Trophoblast cell (in vitro differentiated cells and primary cell): ENCODE data around the gene ADRB1.

Experiments
- DNase-seq, 2 donors: peaks; one replicate each; pipeline ENCODE4 v3.0.0-alpha.2; 2016
- H2AFZ ChIP-seq: 2 replicates; pipeline ENCODE4 v1.6.1; 2013; ENCODE audit warnings: low read length, moderate library complexity, mild to moderate bottlenecking; ENCODE audit not compliant: insufficient read depth, poor library complexity
- H2AK5ac ChIP-seq: 2 replicates; pipeline ENCODE4 v1.6.1; 2013; ENCODE audit warnings: mild to moderate bottlenecking, low read length
- H2BK120ac ChIP-seq: 2 replicates; pipeline ENCODE4 v1.6.1; 2013; ENCODE audit warnings: low read length, mild to moderate bottlenecking, moderate library complexity; ENCODE audit not compliant: insufficient read depth, poor library complexity
- H2BK12ac ChIP-seq: 2 replicates; pipeline ENCODE4 v1.6.1; 2013; ENCODE audit warnings: mild to moderate bottlenecking, low read length, moderate library complexity
- H2BK5ac ChIP-seq: 2 replicates; pipeline ENCODE4 v1.6.1; 2013; ENCODE audit warnings: low read length, low read depth, moderate library complexity, mild to moderate bottlenecking; ENCODE audit not compliant: poor library complexity
- H3K14ac ChIP-seq: 2 replicates; pipeline ENCODE4 v1.6.1; 2013; ENCODE audit warnings: mild to moderate bottlenecking, low read length
- H3K18ac ChIP-seq: 2 replicates; pipeline ENCODE4 v1.6.1; 2013; ENCODE audit warnings: mild to moderate bottlenecking, low read length
- H3K23ac ChIP-seq: 2 replicates; pipeline ENCODE4 v1.6.1; 2013; ENCODE audit warnings: low read length
- H3K27ac ChIP-seq: 2 replicates; pipeline ENCODE4 v1.5.1; 2013; ENCODE audit warnings: low read depth, mild to moderate bottlenecking, inconsistent platforms, low read length, moderate library complexity
- H3K27me3 ChIP-seq: 2 replicates; pipeline ENCODE4 v1.6.1; 2013; ENCODE audit warnings: inconsistent platforms, mild to moderate bottlenecking, low read length, moderate library complexity; ENCODE audit not compliant: insufficient read depth
- H3K36me3 ChIP-seq, 2 experiments: 1 replicate in 1 of 2; 2 replicates in 1 of 2; pipeline ENCODE4 v1.6.1; 2013; ENCODE audit warnings: low read length in 2 of 2, mild to moderate bottlenecking in 2 of 2, moderate library complexity in 1 of 2; ENCODE audit not compliant: insufficient read depth in 2 of 2, control insufficient read depth in 1 of 2
- H3K4ac ChIP-seq: 2 replicates; pipeline ENCODE4 v1.6.1; 2013; ENCODE audit warnings: low read depth, mild to moderate bottlenecking, low read length, moderate library complexity
- H3K4me1 ChIP-seq, 2 experiments: 1 replicate in 1 of 2; 2 replicates in 1 of 2; pipeline ENCODE4 v1.6.1; 2013; ENCODE audit warnings: low read length in 2 of 2, mild to moderate bottlenecking in 2 of 2, moderate library complexity in 1 of 2; ENCODE audit not compliant: insufficient read depth in 2 of 2, control insufficient read depth in 1 of 2
- H3K4me2 ChIP-seq: 2 replicates; pipeline ENCODE4 v1.6.1; 2013; ENCODE audit warnings: inconsistent platforms, mild to moderate bottlenecking, low read length, moderate library complexity
- H3K4me3 ChIP-seq: 2 replicates; pipeline ENCODE4 v1.5.1; 2013; ENCODE audit warnings: mild to moderate bottlenecking, low read depth, low read length, inconsistent platforms
- H3K79me1 ChIP-seq: one replicate; pipeline ENCODE4 v1.6.1; 2013; ENCODE audit warnings: low read length
- H3K79me2 ChIP-seq: 2 replicates; pipeline ENCODE4 v1.6.1; 2013; ENCODE audit warnings: low read length, mild to moderate bottlenecking; ENCODE audit not compliant: control insufficient read depth, insufficient read depth, poor library complexity
- H3K9ac ChIP-seq: 2 replicates; pipeline ENCODE4 v1.6.1; 2013; ENCODE audit warnings: mild to moderate bottlenecking, low read length
- H3K9me3 ChIP-seq: 2 replicates; pipeline ENCODE4 v1.6.1; 2013; ENCODE audit warnings: low read depth, mild to moderate bottlenecking, control low read depth, inconsistent platforms, low read length; ENCODE audit not compliant: insufficient read depth
- H4K12ac ChIP-seq: 2 replicates; pipeline ENCODE4 v1.6.1; 2013; ENCODE audit warnings: low read depth, mild to moderate bottlenecking, low read length, moderate library complexity
- H4K8ac ChIP-seq: 2 replicates; pipeline ENCODE4 v1.6.1; 2013; ENCODE audit warnings: low read depth, mild to moderate bottlenecking, low read length, moderate library complexity
- H4K91ac ChIP-seq: one replicate; pipeline ENCODE4 v1.6.1; 2013; ENCODE audit warnings: low read depth, mild to moderate bottlenecking, low read length, moderate library complexity
- WGBS: extraction: QIAGEN DNeasy Blood & Tissue Kit; methylation state at CpG from one replicate; pipeline ENCODE4 v1.1.7; 2013; ENCODE audit warnings: missing lambda C conversion rate; ENCODE audit not compliant: insufficient read length, insufficient coverage; ENCODE audit errors: extremely low coverage; 5-methylcytosine and 5-hydroxymethylcytosine counted together

The ADRB1 gene

DNA sequence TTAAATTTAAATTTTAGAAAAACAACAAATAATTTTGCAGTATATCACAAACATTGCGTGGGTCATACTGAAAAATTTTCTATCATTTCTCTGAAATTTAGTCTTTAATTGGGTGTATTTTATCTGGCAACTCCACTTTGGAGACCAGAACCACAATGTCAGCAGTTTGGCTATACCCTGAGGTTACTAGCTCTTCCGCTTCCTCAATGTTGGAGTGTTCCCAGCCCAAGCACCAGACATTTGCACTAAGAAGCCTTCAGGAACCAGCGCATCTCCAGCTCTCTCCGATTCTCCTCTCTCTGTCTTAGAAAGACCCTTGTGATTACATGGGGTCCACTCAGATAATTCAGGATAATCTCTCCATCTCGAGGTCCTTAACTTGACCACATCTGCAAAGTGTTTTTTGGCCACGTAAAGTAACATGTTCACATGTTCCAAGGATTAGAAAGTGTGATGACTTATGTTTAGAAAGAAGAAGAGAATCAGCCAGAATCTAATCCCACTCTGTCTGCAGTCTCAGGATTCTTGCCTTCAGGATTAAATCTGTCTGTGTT, 43.1 kb upstream of the ADRB1 start:
- H3K4ac ChIP-seq: no peak overlapping the region
- H3K4me1 ChIP-seq: no peaks in the 10 kb centered on the region
- no peak overlapping the region for H2AFZ ChIP-seq
- no peak overlapping the region for H3K4me2 ChIP-seq
- no peak overlapping the region for H2AK5ac ChIP-seq
- H3K14ac ChIP-seq: no peak overlapping the region
- no CpG with 5 or more reads among the region's 6 CpGs for WGBS
- H3K36me3 ChIP-seq: no peaks in the 10 kb centered on the region
- H3K79me2 ChIP-seq: no peaks in the 10 kb centered on the region
- H3K23ac ChIP-seq: no peak overlapping the region
- no peak overlapping the region for H3K27ac ChIP-seq
- no peak overlapping the region for H3K18ac ChIP-seq
- no peak overlapping the region for H4K91ac ChIP-seq
- no peaks in the 10 kb centered on the region for H3K79me1 ChIP-seq
- peaks cover 2% of the 10 kb centered on the region for H3K9me3 ChIP-seq
- H2BK120ac ChIP-seq: no peak overlapping the region
- no peaks in the 10 kb centered on the region for H3K27me3 ChIP-seq
- no peak overlapping the region for H2BK5ac ChIP-seq
- H4K8ac ChIP-seq: no peak overlapping the region
- H3K4me3 ChIP-seq: no peak overlapping the region
- no peak overlapping the region for H2BK12ac ChIP-seq
- H3K9ac ChIP-seq: no peak overlapping the region
- no peak for DNase-seq
- H4K12ac ChIP-seq: no peak overlapping the region

DNA sequence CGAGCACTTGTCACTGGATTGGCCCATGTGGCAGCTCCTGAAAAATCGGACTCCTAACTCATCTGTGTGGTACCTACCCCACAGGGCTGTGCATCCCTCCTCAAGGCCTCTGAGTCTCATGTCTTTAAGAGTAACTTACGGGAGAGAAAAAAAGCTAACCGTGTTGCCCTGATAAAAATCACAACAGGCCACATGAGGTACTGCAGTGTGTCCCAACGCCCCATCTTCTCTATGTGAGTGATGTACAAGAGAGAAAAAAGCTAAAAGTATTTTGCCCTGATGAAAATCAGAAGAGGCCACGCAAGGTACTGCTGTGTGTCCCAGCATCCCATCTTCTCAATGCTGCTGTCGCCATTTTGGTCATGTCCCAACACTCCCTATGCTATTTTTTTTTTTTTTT, 41.2 kb upstream of the ADRB1 start:
- no peak overlapping the region for H3K4me3 ChIP-seq
- H3K9me3 ChIP-seq: peaks cover 2% of the 10 kb centered on the region
- H3K4ac ChIP-seq: no peak overlapping the region
- no peak overlapping the region for H3K14ac ChIP-seq
- no peak overlapping the region for H2BK120ac ChIP-seq
- no peaks in the 10 kb centered on the region for H3K36me3 ChIP-seq
- H2AFZ ChIP-seq: no peak overlapping the region
- H3K18ac ChIP-seq: no peak overlapping the region
- no peak for DNase-seq
- no peak overlapping the region for H3K9ac ChIP-seq
- whole genome bisulfite sequencing: no CpG with 5 or more reads among the region's 7 CpGs
- H2BK12ac ChIP-seq: no peak overlapping the region
- H2BK5ac ChIP-seq: no peak overlapping the region
- no peak overlapping the region for H4K8ac ChIP-seq
- no peak overlapping the region for H3K4me2 ChIP-seq
- H3K27me3 ChIP-seq: no peaks in the 10 kb centered on the region
- no peaks in the 10 kb centered on the region for H3K79me2 ChIP-seq
- H2AK5ac ChIP-seq: no peak overlapping the region
- H4K12ac ChIP-seq: no peak overlapping the region
- no peak overlapping the region for H3K23ac ChIP-seq
- no peak overlapping the region for H3K27ac ChIP-seq
- no peak overlapping the region for H4K91ac ChIP-seq
- no peaks in the 10 kb centered on the region for H3K4me1 ChIP-seq
- H3K79me1 ChIP-seq: no peaks in the 10 kb centered on the region

DNA sequence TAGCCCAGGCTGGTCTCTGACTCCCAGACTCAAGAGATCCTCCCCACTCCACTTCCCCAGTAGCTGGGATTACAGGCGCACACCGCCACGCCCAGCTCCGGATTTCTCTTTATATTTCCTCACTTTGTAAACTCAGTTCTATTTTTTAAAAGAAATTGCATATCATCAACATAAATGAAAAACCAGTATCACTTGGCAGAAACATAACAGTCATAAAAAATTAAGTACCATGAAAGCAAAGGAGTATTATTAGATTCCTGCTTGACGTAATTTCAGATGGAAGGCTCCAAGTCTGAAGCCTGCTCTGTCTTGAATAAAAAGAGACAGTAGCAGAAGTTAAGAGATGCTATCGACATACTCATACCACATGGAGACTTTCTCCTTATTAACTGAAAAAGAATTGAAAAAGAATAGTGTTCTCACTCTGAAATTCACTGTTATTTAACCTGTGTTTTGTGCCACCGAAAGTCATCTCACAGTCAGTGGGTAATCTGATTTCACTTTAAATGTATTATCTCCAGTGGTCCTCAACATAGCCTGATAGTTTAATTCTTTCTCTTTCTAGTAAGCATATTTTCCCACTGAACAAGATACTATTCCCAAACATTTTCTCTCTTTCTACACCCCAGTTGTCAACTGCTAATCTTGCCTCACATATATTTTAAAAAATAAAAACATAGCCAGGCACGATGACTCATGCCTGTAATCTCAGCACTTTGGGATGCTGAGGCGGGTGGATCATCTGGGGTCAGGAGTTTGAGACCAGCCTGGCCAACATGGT, 40.3 kb upstream of the ADRB1 start:
- WGBS: no CpG with 5 or more reads among the region's 9 CpGs
- Histone ChIP-seq H3K4me1 (no peaks in the 10 kb centered on the region), H3K23ac (no peak overlapping the region)

DNA sequence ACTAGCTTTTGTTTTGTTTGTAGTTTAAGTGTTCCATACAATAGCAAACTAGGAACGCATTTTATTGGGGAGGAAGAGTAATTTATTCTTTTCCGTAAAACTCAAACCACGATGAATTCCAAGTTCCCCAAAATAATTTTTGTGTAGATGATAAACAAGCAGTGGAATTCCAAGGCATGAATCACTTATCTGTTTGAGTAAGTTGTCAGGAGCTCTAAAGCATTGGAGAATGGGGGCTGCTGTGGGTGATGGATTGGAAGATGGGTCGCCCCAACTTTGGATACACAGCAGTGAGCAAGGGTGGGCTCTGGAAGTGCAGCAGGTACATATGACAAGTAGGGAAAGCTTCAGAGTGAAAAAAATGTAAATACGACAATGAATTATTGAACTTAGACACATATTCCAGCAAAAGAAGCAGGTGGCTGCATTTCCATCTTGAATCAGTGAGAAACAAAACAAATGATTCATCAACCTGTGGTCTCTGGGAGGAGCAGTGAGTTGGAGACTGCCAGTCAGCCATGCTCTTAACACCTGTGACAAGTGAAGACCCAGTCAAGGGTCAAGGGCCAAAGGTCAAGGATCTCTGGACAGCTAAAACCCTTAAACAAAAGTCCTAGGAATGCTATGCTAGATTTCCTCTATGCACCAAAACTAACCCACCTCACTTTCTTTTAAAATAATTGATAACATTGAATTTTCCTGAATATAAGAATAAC, 34.2 kb upstream of the ADRB1 start:
- no peak overlapping the region for H4K91ac ChIP-seq
- H3K14ac ChIP-seq: no peak overlapping the region
- no peak overlapping the region for H2BK120ac ChIP-seq
- H3K36me3 ChIP-seq: no peaks in the 10 kb centered on the region
- no peak overlapping the region for H3K27ac ChIP-seq
- no peak overlapping the region for H4K12ac ChIP-seq
- no peak overlapping the region for H3K4me2 ChIP-seq
- no peaks in the 10 kb centered on the region for H3K79me1 ChIP-seq
- no CpG with 5 or more reads among the region's 5 CpGs for WGBS
- no peaks in the 10 kb centered on the region for H3K79me2 ChIP-seq
- H2AFZ ChIP-seq: no peak overlapping the region
- H3K18ac ChIP-seq: no peak overlapping the region
- no peak overlapping the region for H2BK5ac ChIP-seq
- no peaks in the 10 kb centered on the region for H3K4me1 ChIP-seq
- no peak overlapping the region for H3K23ac ChIP-seq
- peak; percentile 18 to 44 for DNase-seq
- H2AK5ac ChIP-seq: no peak overlapping the region
- no peak overlapping the region for H4K8ac ChIP-seq
- no peaks in the 10 kb centered on the region for H3K27me3 ChIP-seq
- H3K9me3 ChIP-seq: no peaks in the 10 kb centered on the region
- no peak overlapping the region for H2BK12ac ChIP-seq
- H3K4me3 ChIP-seq: no peak overlapping the region
- no peak overlapping the region for H3K9ac ChIP-seq
- no peak overlapping the region for H3K4ac ChIP-seq

More for the DNA sequence above, 40.3 kb upstream of the ADRB1 start:
- Histone ChIP-seq H2BK5ac (no peak overlapping the region), H4K8ac (no peak overlapping the region), H4K91ac (no peak overlapping the region), H3K27me3 (no peaks in the 10 kb centered on the region), H3K14ac (no peak overlapping the region), H2BK120ac (no peak overlapping the region), H2AFZ (no peak overlapping the region), H3K9me3 (peaks cover 2% of the 10 kb centered on the region), H3K4me3 (no peak overlapping the region), H3K79me2 (no peaks in the 10 kb centered on the region), H4K12ac (no peak overlapping the region), H3K4me2 (no peak overlapping the region), H3K27ac (no peak overlapping the region), H3K36me3 (no peaks in the 10 kb centered on the region), H3K18ac (no peak overlapping the region), H3K4ac (no peak overlapping the region), H3K79me1 (no peaks in the 10 kb centered on the region), H2AK5ac (no peak overlapping the region), H3K9ac (no peak overlapping the region), H2BK12ac (no peak overlapping the region)
- no peak for DNase-seq
